ENCODE measurements around the gene TPO.

TPO gene

DNA sequence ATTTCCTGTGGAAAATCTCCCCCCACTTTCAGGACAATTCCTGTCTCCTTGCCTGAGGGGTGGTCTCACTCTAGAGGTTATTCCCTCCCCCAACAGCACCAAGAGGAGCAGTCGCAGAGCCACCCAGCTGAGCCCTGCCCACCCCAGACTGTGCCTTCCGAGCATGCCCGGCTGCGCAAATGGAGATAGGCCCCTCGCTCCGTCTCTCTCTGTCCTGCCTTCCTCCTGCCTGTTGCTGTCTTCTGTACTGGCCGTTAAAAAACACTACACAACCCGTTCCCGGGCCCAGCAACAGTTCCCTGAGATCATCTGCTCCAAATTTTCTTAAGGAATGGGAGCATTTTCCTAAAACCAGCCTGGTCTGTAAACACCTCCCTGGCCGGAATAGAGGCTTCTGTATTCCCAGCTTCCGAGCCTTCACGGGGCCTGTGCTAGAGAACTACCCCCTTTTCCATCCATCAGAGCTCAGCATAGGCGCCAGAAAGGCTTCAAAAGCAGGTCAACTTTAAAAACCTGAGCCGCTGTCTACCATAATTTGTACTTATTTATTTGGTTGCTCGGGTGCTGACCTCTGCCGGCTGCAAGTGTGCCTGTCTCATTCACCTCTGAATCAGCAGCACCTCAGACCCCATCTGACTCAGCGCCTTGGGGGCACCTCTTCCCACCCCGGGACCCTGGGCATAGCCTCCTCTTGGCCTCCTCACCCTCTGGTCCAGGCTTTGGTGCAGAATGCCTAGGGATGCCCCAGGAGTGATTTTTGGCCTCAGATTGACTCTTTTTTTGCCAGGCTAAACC lies 171.6 kb downstream of the TPO start:
- DNase-seq (ENCODE audit: low read depth): no peak

DNA sequence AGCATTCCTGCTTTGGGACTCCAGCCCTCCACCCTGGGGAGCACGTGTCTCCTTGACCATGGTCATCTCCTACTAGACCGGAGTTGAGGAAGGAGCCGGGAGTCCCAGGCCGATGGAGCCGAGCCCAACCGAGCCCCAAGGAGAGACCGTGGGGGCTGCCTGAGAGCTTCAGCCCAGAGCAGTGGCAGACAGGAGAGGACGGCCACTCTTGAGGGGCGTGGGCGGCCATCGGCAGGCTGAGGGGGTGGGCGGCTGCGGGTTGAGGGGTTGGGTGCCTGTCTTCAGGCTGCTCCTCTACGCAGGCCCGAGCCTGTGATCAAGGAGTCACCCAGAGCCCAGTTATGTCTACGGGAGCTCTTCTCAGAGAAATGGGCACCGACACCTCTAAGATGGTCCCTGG lies 172.4 kb downstream of the TPO start:
- no peak for DNase-seq (ENCODE audit: low read depth)

- DNase-seq (ENCODE audit: low read depth): no peak
Observed at GRCh38 chr2:1586251-1586922, 173.1 kb downstream of the TPO start.

DNA sequence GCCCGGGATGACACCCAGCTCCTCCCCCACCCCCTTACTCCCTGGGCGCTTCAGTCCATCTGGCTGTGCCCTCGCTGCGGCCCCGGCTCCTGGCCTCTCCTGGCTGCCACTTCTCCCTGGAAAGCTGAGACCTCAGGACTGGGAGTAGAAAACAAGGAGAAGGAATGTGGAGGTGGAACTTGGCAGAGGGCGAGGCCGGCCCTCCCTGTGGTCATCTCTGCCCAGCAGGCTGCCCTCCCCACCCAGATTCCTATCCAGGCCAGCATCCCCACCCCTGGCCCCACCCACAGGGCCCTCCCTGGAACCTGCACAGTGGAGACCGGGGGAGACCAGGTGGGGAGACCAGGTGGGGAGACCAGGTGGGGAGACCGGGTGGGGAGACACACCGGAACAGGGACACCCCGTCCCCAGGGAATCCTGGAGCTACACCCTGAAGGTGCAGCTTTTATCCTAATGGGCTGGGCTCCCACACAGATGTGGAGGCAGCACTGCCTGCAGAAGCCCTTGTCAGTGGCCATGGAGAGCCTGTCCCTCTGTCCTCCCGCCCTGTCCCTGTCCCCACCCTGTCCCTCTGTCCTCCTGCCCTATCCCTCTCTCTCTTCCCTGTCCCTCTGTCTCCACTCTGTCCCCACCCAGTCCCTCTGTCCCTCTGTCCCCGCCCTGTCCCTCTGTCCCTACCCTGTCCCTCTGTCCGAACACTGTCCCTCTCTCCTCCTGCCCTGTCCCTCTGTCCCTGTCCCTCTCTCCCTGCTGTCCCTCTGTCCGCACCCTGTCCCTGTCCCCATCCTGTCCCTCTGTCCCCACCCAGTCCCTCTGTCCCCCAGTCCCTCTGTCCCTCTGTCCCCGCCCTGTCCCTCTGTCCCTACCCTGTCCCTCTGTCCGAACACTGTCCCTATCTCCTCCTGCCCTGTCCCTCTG lies 173.9 kb downstream of the TPO start:
- no peak for DNase-seq (ENCODE audit: low read depth)

DNA sequence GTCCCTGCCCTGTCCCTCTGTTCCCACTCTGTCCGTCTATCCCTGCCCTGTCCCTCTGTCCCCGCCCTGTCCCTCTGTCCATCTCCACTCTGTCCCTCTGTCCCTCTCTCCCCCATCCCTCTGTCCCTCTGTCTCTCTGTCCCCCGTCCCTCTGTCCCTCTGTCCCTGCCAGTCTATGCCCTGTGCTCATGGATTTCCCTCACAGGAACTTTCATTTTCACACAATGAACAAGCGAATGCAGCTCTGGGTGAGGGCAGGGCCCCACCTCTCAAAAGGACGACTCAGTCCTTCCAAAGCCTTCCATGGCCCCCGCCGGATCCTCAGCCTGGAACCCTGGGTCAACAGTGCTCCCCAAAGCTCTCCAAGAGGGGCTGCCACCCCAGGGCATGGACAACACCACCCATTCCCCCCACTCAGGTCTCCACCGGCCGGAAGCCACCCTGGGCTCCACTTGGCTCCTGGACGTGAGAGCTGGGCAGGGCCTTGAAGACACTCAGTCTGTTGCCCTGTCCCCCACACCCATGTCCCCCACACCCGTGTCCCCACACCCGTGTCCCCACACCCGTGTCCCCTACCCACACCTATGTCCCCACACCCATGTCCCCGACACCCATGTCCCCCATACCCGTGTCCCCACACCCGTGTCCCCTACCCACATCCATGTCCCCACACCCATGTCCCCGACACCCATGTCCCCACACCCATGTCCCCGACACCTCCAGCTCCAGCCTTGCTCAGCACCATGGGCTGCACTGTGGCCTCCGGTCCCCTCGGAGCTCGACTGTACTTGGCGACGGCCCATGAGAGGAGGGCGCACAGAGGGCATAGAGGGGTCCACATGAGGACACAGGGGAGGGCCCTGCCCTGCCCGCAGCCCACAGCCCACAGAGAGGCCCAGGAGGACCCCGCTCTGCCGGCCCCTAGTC lies 175.1 kb downstream of the TPO start:
- DNase-seq (ENCODE audit: low read depth): no peak

GRCh38 chr2:1588978-1589621 lies 175.8 kb downstream of the TPO start:
- DNase-seq (ENCODE audit: low read depth): peak; percentile 62

DNA sequence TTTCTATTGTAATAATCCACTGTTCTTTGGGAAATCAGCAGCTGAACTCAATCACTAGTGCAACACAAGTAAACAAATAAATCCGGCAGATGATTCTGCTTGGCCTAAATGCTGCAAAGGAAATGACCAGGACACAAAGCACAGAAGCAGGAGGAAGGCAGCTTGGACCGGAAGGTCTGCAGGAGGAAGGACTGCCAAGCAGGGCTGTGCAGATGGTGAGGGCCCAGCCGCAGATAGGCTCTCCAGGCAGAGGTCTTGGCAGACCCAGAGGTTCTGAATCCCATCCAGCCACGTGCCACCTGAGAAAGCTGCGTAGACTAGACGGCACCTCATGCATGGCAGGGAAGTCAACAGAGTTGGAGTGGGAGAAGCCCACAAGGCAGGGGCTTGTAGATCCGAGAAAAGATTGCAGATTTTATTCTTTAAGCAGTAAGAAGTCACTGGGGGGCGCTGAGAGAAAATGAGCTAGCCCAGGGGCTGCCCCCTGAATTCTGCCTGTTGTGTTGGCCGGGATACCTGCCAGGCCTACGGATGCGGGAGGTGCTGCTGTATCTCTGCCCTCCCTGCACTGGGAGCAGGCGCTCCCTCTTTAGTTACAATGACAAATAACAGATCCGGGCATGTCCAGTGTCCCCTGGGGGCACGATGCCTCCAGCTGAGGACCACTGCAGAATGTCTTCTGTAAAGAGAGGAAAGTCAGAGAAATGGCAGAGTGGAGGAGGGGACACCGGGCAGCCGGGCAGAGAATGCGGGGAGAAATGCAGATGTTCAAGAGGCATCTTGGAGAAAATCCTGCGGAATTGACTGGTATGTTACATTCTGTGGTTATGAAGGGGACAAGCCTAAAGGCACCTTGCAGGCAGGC lies 177.6 kb downstream of the TPO start:
- DNase-seq (ENCODE audit: low read depth): no peak

GRCh38 chr2:1591461-1591770 lies 178.2 kb downstream of the TPO start:
- no peak for DNase-seq (ENCODE audit: low read depth)
